Glutamatergic neuron (in vitro differentiated cells): ENCODE measurements around the gene RAD54L. TPM values are rescaled to one million over a fixed set of nuclear protein-coding genes. Genes with fewer than 3 reads are reported as not detected.
A peak's percentile ranks its signal among the peaks of the same experiment; 100 is the strongest.

Source experiments
- DNase-seq: peaks from one replicate; pipeline ENCODE4 v3.0.0; 2022
- H3K27ac Mint-ChIP-seq: one replicate; pipeline ENCODE4 v1.8.0; 2020; ENCODE audit warnings: mild to moderate bottlenecking, mixed read lengths, inconsistent platforms; ENCODE audit not compliant: unreplicated experiment
- H3K27me3 Mint-ChIP-seq: one replicate; pipeline ENCODE4 v1.8.0; 2020; ENCODE audit warnings: mild to moderate bottlenecking, moderate library complexity, mixed read lengths, inconsistent platforms; ENCODE audit not compliant: unreplicated experiment
- H3K36me3 Mint-ChIP-seq: one replicate; pipeline ENCODE4 v1.8.0; 2020; ENCODE audit warnings: mild to moderate bottlenecking, mixed read lengths, inconsistent platforms; ENCODE audit not compliant: unreplicated experiment
- H3K4me1 Mint-ChIP-seq: one replicate; pipeline ENCODE4 v1.8.0; 2020; ENCODE audit warnings: mild to moderate bottlenecking, low read depth, mixed read lengths, inconsistent platforms; ENCODE audit not compliant: unreplicated experiment
- H3K4me3 Mint-ChIP-seq: one replicate; pipeline ENCODE4 v1.8.0; 2020; ENCODE audit warnings: mild to moderate bottlenecking, mixed read lengths, inconsistent platforms; ENCODE audit not compliant: unreplicated experiment
- H3K9me3 Mint-ChIP-seq: one replicate; pipeline ENCODE4 v1.8.0; 2020; ENCODE audit warnings: mild to moderate bottlenecking, moderate library complexity, mixed read lengths, inconsistent platforms; ENCODE audit not compliant: unreplicated experiment
- total RNA-seq: library from RNA; stranded (reverse); fragmentation: NEBNext Ultra II Directional; extraction: Animal tissue kit (Norgen Biotek cat#: 25700); gene quantifications from one replicate; pipeline ENCODE4 v1.2.1, GENCODE V29; 2021; ENCODE audit not compliant: unreplicated experiment
- TF ChIP-seq, protein P1 (sequence below): fragments of 200-600 bp; sonication (generic); IDR thresholded peaks from one replicate; pipeline ENCODE4 v1.5.0; 2021; ENCODE audit not compliant: partially characterized antibody, unreplicated experiment

RAD54L gene
- total RNA-seq, 1 donor from 2014 or later = 4.6 TPM

GRCh38 chr1:46211051-46211450 is 36.5 kb upstream of the RAD54L start:
- Mint-ChIP-seq H3K4me1 (no peaks in the 10 kb centered on the region), H3K27ac (no peak overlapping the region), H3K36me3 (no peaks in the 10 kb centered on the region), H3K27me3 (peaks cover 4% of the 10 kb centered on the region), H3K9me3 (peaks cover 3% of the 10 kb centered on the region), H3K4me3 (no peak overlapping the region)
- DNase-seq = no peak
- TF ChIP-seq, protein P1, sequence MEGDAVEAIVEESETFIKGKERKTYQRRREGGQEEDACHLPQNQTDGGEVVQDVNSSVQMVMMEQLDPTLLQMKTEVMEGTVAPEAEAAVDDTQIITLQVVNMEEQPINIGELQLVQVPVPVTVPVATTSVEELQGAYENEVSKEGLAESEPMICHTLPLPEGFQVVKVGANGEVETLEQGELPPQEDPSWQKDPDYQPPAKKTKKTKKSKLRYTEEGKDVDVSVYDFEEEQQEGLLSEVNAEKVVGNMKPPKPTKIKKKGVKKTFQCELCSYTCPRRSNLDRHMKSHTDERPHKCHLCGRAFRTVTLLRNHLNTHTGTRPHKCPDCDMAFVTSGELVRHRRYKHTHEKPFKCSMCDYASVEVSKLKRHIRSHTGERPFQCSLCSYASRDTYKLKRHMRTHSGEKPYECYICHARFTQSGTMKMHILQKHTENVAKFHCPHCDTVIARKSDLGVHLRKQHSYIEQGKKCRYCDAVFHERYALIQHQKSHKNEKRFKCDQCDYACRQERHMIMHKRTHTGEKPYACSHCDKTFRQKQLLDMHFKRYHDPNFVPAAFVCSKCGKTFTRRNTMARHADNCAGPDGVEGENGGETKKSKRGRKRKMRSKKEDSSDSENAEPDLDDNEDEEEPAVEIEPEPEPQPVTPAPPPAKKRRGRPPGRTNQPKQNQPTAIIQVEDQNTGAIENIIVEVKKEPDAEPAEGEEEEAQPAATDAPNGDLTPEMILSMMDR = no peak

GRCh38 chr1:46215504-46215903 is 32.1 kb upstream of the RAD54L start:
- peaks cover 4% of the 10 kb centered on the region for H3K27me3 Mint-ChIP-seq
- H3K27ac Mint-ChIP-seq = no peak overlapping the region
- no peaks in the 10 kb centered on the region for H3K36me3 Mint-ChIP-seq
- no peak overlapping the region for H3K4me3 Mint-ChIP-seq
- H3K4me1 Mint-ChIP-seq = peaks cover 8% of the 10 kb centered on the region
- DNase-seq = no peak
- TF ChIP-seq, protein P1 = no peak
- peaks cover 3% of the 10 kb centered on the region for H3K9me3 Mint-ChIP-seq

GRCh38 chr1:46218443-46218842 is 29.1 kb upstream of the RAD54L start:
- H3K9me3 Mint-ChIP-seq = peaks cover 4% of the 10 kb centered on the region
- no peak for DNase-seq
- H3K4me1 Mint-ChIP-seq = peaks cover 21% of the 10 kb centered on the region
- no peak overlapping the region for H3K27ac Mint-ChIP-seq
- H3K27me3 Mint-ChIP-seq = peaks cover 9% of the 10 kb centered on the region
- H3K4me3 Mint-ChIP-seq = no peak overlapping the region
- TF ChIP-seq, protein P1 = no peak
- no peaks in the 10 kb centered on the region for H3K36me3 Mint-ChIP-seq

DNA sequence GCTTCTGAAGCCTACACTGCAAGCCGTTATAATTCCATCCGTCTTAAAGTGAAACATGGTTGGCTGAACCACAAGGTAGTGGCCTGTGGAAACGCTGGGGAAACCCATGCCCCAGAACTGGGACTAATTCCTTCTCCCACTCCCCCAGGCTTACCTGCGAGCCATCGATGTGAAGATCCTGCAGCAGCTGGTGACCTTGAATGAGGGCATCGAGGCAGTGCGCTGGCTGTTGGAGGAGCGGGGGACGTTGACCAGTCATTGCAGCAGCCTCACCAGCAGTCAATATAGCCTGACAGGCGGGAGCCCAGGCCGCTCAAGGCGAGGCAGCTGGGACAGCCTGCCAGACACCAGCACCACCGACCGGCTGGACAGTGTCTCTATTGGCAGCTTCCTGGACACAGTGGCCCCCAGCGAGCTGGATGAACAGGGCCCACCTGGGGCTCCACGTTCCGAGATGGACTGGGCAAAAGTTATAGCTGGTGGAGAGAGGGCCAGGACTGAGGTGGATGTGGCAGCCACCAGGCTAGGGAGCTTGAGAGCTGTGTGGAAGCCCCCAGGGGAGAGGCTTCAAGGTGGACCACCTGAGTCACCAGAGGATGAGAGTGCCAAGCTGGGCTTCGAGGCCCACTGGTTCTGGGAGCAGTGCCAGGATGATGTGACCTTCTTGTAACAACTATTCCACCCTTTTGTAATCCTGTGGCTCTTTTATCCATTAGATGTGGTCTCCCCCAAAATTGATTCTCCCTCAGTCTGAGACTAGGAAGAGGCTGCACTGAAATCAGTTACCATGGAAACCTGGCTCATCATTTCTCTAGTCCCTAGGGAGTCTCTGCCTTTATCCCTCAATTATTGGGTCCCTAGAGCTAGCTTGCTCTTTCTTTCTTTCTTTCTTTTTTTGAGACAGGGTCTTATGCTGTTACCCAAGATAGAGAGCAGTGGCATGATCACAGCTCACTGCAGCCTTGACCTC is 27.7 kb upstream of the RAD54L start:
- peak; percentile 24 for DNase-seq
- H3K27ac Mint-ChIP-seq = no peak overlapping the region

DNA sequence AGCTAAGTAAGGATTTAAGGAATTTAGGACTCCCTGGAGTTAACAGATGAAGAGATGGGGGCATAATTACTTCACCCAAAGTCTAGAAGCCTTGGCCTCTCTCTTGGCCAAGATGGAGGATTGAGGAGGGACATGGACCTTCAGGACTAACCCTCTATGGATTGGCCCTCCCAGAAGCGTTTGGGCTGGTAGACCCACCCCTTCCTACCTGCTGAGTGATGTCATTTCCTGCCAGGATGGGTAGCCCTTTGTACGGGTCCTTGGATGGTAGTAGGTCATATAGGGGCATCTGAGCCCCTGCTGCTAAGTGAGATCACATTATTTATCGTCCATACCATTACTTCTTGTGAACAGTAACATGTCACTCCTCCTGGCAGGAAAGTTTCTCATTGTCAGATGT is 26.8 kb upstream of the RAD54L start:
- H3K36me3 Mint-ChIP-seq = no peaks in the 10 kb centered on the region
- peaks cover 5% of the 10 kb centered on the region for H3K27me3 Mint-ChIP-seq
- no peak overlapping the region for H3K4me3 Mint-ChIP-seq
- DNase-seq = no peak
- TF ChIP-seq, protein P1 = no peak
- H3K9me3 Mint-ChIP-seq = peaks cover 3% of the 10 kb centered on the region
- H3K4me1 Mint-ChIP-seq = peaks cover 21% of the 10 kb centered on the region
- no peak overlapping the region for H3K27ac Mint-ChIP-seq

More for the DNA sequence above, 27.7 kb upstream of the RAD54L start:
- TF ChIP-seq, protein P1 = no peak
- Mint-ChIP-seq H3K4me1 (peaks cover 21% of the 10 kb centered on the region), H3K36me3 (no peaks in the 10 kb centered on the region), H3K4me3 (peak overlapping the region; percentile 26), H3K9me3 (peaks cover 6% of the 10 kb centered on the region), H3K27me3 (peaks cover 5% of the 10 kb centered on the region)
